Smooth muscle cell of the coronary artery (primary cell): ENCODE measurements around the gene COL4A5. TPM values are rescaled to one million over a fixed set of nuclear protein-coding genes. Genes with fewer than 3 reads are reported as not detected.

Experiments
- total RNA-seq: library from RNA; depleted of rRNA; stranded (reverse); fragments of >200 nt; gene quantifications from 2 replicates; pipeline ENCODE4 v1.2.3, GENCODE V29; 2014; ENCODE audit warnings: low replicate concordance

The COL4A5 gene
- total RNA-seq: 4.4 and 62.7 TPM in 2 replicates

GRCh38 chrX:108439426-108439942 lies at the start of gene COL4A5:
Gene COL4A5 (plus strand): TSS chrX:108439838. CDS start chrX:108440126, 288 bp downstream.

GRCh38 chrX:108438110-108438623 lies 1.5 kb upstream of the COL4A5 start, which contains the start of gene COL4A6:
Gene COL4A6 (minus strand): TSS chrX:108438422. CDS start chrX:108438196, 226 bp downstream.

GRCh38 chrX:108736509-108737479 lies 297.2 kb downstream of the COL4A5 start, which contains the start of gene IRS4:
Gene IRS4 (minus strand): TSS chrX:108736563.

Other genes starting within 250 kb of the COL4A5 start
- gene COL4A6, start 1.4 kb upstream of the COL4A5 start, total RNA-seq: under 0.01 and 3.1 TPM in 2 replicates